Bronchial epithelial cell (primary cell): ENCODE results near the gene CMTM6. TPM values are rescaled to one million over a fixed set of nuclear protein-coding genes. Genes with fewer than 3 reads are reported as not detected.

Experiments used
- DNase-seq: peaks from one replicate; pipeline ENCODE4 v3.0.0-alpha.2; 2010; ENCODE audit warnings: low read depth
- FAIRE-seq: peaks from 2 replicates; lab custom pipeline; 2011; peaks lifted over from hg19 to GRCh38; lab: Jason Lieb, UNC
- H3K27me3 ChIP-seq: 2 replicates; pipeline ENCODE4 v1.5.1; 2011; ENCODE audit warnings: low read length; ENCODE audit not compliant: control insufficient read depth, insufficient read depth
- H3K36me3 ChIP-seq: 2 replicates; pipeline ENCODE4 v1.5.1; 2011; ENCODE audit warnings: low read length; ENCODE audit not compliant: control insufficient read depth, insufficient read depth
- H3K4me3 ChIP-seq: 2 replicates; pipeline ENCODE4 v1.5.1; 2011; ENCODE audit warnings: mild to moderate bottlenecking, low read depth, low read length, control low read depth
- total RNA-seq: library from RNA; depleted of rRNA; stranded (reverse); fragments of >200 nt; gene quantifications from 2 replicates; pipeline ENCODE4 v1.2.1, GENCODE V29; 2014
- TF ChIP-seq, protein P1 (sequence below): IDR thresholded peaks from 2 replicates; pipeline ENCODE4 v1.5.1; 2011; ENCODE audit warnings: mild to moderate bottlenecking, moderate library complexity, low read length, control low read depth, inconsistent platforms; ENCODE audit not compliant: insufficient read depth, severe bottlenecking

CMTM6 gene
- total RNA-seq, 1 donor from 2014 or later = 95.8 TPM

DNA sequence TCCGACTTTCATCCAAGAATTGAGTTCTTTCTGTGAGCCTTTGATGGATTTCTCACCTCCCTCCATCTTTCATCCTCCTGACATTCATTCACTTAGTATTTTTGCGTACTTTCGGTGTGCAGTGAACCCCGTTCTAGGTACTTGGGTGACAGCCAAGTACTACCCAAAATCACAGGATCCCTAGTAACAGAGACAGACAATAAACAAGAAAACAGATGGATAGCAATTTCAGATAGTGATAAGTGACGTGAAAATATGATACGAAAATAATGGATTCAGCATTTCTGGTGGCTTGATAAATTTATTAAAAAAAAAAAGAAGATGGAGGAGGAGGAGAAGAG is 264 bp upstream of the CMTM6 start:
- H3K27me3 ChIP-seq = no peaks in the 10 kb centered on the region
- no peak for DNase-seq
- TF ChIP-seq, protein P1, sequence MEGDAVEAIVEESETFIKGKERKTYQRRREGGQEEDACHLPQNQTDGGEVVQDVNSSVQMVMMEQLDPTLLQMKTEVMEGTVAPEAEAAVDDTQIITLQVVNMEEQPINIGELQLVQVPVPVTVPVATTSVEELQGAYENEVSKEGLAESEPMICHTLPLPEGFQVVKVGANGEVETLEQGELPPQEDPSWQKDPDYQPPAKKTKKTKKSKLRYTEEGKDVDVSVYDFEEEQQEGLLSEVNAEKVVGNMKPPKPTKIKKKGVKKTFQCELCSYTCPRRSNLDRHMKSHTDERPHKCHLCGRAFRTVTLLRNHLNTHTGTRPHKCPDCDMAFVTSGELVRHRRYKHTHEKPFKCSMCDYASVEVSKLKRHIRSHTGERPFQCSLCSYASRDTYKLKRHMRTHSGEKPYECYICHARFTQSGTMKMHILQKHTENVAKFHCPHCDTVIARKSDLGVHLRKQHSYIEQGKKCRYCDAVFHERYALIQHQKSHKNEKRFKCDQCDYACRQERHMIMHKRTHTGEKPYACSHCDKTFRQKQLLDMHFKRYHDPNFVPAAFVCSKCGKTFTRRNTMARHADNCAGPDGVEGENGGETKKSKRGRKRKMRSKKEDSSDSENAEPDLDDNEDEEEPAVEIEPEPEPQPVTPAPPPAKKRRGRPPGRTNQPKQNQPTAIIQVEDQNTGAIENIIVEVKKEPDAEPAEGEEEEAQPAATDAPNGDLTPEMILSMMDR = no peak
- no peaks in the 10 kb centered on the region for H3K36me3 ChIP-seq
- H3K4me3 ChIP-seq = peak overlapping the region; percentile 97
- no peak for FAIRE-seq

DNA sequence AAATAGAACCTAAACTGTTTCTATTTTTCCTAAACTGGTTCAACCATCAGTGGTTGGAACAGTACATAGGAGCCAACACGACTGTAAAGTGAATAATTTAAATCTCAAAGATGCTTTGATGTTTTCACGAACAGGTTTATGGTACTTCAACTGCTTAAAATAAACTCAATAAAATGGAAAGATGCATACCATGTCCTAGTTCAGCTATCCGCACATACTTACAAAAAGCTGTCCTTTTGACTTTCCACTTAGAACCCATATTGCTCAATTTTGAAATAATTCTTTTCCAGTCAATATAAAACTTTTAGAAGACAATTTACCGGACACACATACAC is 902 bp downstream of the CMTM6 start:
- Histone ChIP-seq H3K27me3 (no peaks in the 10 kb centered on the region), H3K36me3 (no peaks in the 10 kb centered on the region), H3K4me3 (peak overlapping the region; percentile 97)
- TF ChIP-seq, protein P1 = no peak
- DNase-seq (no peak), FAIRE-seq (no peak)

DNA sequence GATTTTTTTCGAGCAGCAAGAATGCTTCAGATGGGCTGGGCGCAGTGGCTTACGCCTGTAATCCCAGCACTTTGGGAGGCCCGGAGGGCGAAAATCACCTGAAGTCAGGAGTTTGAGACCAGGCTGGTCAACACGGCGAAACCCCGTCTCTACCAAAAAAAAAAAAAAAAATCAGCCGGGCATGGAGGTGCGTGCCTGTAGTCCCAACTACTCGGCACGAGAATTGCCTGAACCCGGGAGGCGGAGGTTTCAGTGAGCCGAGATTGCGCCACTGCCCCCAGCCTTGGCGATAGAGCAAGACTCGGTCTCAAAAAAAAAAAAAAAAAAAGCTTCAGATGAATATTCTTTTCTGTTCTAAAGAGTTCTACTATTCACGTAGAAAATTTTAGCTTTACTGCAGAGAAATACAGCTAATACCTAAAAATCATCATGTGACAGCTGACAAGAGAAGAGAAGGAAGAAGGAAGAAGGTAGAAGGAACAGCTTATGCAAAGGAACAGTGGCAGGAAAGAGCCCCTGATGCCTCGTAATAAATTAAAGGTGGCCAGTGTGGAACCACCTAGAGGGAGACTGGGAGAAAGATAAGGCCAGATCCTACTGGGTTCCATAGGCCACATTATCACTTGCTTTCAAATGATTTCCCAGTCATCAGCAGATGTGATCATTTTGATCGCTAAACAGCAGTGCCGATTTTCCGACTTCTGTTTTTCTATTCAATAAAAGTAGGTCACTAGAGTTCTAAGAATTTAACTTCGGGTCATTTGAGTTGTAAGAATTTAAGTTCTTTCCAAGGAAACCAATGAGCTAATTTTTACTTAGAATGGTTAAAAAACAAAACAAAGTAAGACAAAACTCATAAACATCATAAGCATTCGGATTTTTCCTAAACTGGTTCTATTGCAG is 1.5 kb downstream of the CMTM6 start:
- Histone ChIP-seq H3K4me3 (peak overlapping the region; percentile 97), H3K27me3 (no peaks in the 10 kb centered on the region), H3K36me3 (no peaks in the 10 kb centered on the region)
- TF ChIP-seq, protein P1 = no peak
- no peak for DNase-seq
- no peak for FAIRE-seq

DNA sequence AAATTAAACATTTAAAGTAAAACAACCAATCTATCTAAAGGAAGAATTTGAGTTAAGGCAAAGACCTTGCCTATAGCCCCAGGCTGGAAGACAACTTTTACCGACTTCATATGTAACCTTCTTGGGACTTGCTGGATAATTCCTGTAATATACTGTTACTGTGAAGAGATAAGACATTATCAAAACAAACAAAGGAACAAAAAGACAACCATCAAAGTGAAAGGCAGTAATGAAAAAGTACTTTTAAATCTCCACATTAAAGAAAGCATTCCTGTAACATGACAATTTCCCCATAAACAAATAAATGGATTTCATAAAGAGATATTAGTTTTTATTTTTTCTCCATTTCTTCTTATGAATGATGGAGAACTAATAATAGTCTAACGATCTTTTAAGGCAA is 2.4 kb downstream of the CMTM6 start:
- H3K27me3 ChIP-seq = no peaks in the 10 kb centered on the region
- DNase-seq = no peak
- TF ChIP-seq, protein P1 = no peak
- H3K36me3 ChIP-seq = no peaks in the 10 kb centered on the region
- H3K4me3 ChIP-seq = no peak overlapping the region
- no peak for FAIRE-seq

DNA sequence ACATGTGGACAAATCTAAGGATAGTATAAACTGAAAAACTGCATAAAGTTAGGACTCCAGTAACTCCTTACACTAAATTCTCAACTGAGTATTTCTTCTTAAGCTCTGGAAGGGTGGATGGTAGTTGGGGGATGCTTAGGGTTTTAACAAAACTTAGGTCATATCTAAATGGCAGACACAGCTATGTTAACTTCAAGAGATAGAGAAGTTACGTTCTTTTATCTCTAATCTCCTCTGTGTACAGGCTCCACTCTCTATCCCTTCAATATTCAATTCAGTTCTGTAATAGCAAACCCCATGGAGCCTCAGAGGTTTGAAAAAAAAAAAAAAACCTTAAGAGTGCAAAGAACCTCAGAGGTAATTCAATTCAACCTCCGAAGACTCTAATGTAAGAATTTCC is 3.1 kb downstream of the CMTM6 start:
- TF ChIP-seq, protein P1 = no peak
- H3K4me3 ChIP-seq = no peak overlapping the region
- H3K36me3 ChIP-seq = no peaks in the 10 kb centered on the region
- FAIRE-seq = no peak
- no peak for DNase-seq
- no peaks in the 10 kb centered on the region for H3K27me3 ChIP-seq

DNA sequence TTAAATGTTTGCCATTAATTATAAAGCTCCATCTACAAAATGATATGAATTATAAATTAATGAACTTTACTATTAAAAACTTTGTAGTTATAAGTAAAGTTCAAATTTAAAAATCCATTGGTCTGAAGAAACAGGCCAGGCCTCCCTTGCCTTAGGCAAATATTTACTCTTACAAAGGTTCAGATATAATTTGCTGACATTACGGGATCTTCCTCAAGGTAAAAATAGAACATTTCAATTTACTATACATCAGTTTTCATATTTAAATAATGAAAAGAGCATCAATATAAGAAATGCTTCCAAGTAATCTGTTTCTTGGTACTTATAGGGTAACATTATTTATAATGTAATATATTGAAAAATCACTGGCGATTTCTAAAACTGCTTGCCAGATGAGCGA is 3.7 kb downstream of the CMTM6 start:
- TF ChIP-seq, protein P1 = no peak
- DNase-seq (no peak), FAIRE-seq (no peak)
- H3K4me3 ChIP-seq = no peak overlapping the region
- no peaks in the 10 kb centered on the region for H3K36me3 ChIP-seq
- no peaks in the 10 kb centered on the region for H3K27me3 ChIP-seq
